ENCODE results near the gene GGTLC1.

The GGTLC1 gene

DNA sequence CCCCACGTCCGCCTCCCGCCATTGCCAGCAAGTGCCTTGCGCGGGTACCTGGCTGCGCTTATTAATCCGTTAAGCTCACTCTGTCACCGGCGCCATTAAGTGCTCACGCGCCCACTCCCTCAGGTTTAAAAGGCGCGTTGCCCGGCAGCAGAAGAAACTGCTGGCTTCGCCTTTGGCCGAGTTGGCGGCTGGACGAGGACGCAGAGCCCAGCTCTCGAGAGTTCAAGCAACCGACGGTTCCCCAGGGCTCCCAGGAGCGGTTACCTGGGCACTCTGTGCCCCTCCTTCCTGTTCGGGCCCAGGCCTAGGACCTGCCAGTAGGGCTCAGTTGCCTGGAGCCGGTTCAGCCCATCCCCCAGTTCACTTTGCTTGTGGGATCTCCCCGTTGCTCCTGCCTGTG lies at the start of gene GGTLC1:
TSS of gene GGTLC1 (minus strand) at position 219 of the 400 bp plus-strand sequence. CDS start 2,168 bp downstream, outside the sequence.
- DNase-seq (ENCODE audit: low read depth in 2 of 2, low spot score in 1 of 2), result no peak

DNA sequence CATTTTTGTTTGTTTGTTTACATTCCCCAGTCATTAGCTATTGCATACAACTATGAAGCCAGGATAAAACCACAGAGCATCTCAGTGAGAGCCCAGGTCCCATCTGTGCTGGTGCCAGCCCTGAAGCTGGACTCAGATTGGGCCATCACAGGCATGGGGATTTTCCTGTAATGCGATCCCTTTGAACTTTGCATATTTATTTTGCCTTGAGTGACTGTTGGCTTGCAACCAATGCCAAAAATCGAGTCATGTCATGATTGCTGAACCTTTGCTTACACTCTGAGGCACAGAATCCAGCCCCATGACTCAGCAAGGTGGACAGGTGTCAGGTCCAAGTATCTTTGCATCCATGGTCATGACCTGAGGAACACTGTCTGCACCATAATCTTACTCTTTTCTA lies 46.2 kb upstream of the GGTLC1 start:
- no peak for DNase-seq (ENCODE audit: low read depth in 2 of 2, low spot score in 1 of 2)

DNA sequence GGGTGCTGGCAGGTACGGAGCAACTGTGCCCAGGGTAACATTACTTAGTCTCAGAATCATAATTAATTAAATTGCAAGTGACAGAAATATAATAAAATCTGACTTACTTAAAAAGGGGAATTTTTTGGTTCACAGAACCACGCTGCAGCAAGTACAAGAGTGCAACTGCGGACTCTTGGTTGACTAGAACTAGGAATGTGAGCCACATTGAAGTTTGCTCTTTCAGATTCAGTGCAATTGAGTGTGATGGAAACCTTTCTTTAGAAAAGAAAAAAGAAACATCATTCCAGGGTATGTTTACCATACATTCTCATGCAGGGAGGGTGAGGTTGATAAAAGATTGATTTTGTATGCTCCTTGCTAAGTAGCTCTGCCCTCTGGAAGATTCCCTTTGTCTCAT lies 45.0 kb upstream of the GGTLC1 start:
- DNase-seq (ENCODE audit: low read depth in 2 of 2, low spot score in 1 of 2), result no peak

DNA sequence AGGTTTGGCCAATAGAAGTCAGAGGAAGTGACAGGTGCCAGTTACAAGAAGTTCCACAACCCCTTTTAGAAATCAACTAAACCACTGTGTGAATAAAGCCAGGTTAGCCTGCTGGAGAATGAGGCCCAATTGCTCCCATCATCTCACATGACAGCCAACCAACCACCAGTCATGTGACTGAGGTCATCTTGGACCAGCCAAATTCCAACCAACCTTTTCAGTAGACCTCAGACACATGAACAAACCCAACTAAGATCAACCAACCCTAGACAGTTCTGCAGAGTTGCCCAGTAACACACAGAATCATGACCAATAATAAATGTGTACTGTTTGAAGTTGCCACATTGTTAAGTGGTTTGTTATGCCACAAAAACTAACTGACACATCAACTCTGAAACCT lies 44.6 kb upstream of the GGTLC1 start:
- DNase-seq (ENCODE audit: low read depth in 2 of 2, low spot score in 1 of 2), result no peak

DNA sequence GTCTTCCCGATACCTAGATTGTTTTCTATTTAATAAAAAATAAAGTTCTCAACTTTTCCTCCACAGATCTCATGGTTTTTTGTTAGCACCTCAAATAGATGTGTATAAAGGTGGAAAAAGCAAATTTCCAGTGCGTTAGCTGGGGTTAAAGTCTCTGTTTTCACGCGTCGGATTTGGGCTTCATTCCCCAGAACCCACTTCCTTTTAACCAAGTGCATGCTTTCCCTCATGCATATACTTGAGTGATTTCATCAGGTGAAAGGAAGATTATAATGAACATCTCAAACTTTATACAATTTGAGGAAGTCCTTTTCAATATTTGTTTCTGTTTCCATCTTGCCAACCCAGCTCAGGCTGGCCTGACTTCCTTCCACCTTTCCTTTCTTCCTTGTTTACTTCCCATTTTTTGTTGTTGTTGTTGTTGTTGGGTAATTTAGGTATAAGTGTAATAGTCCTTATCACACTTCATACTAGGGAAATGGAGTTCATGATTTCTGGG lies 43.9 kb upstream of the GGTLC1 start:
- no peak for DNase-seq (ENCODE audit: low read depth in 2 of 2, low spot score in 1 of 2)

DNA sequence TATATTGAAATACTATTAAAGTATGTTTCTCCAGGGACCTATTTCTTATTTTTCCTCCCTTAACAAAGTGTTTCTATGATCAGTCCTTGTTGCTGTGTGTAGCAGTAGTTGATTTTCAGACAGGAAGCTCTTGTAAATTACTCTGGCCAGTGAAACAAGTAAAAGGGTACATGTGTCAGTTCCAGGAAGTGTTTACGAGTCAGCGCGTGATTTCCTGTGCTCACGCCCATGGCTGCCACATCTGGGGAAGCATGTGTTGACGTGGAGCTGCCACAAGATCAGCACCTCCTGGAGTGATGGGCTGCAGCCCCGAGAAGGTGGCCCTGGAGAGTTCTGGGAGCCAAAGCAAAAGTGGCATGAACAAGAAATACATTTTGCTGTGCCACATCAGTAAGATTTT lies 38.6 kb upstream of the GGTLC1 start:
- DNase-seq (ENCODE audit: low read depth in 2 of 2, low spot score in 1 of 2), result peak; percentile 30 to 66

DNA sequence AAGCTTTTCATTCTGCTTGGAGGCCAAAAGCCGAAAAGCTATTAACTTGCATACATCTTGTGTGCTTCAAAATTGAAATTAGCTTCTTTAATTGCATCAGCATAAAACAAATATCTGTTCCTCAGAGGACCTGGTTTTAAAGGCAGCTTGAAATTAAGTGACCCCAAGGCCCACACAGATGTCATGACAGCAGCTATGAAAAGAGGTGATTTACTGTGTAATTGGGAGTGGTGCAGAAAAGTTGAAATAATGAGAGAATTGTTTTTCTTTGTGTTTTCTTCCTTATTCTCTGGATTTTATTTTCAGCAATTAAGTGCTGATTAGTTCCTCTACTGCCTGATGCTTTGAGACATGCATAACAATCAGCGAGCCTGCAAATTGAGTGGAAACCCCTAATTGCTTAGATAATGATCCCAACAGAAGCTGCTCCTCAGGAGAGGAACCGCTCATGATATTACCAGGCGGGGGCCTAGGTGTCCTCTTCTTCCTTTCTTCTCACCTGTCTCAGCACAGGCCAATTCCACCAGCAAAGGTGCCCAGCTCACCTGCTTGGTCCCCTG lies 34.1 kb upstream of the GGTLC1 start:
- no peak for DNase-seq (ENCODE audit: low read depth in 2 of 2, low spot score in 1 of 2)

DNA sequence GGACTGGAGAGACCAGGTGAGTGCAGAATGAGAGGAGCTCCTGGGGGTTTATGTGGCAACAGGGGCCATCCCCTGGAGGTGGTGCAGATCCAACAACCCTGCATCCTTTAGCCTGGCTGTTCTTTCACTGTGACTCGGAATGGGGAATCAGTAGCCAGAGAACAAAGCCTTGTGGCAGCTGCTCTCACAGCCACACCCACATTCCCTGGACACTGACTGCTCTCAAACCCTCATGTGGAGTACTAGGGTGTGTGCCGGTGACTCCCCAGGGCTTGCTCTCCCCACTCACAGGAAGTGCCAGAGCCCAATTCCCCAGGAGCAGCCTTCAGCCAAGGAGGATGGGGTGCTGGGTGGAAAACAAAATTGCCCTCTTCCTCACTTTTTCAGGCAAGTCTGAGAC lies 30.2 kb upstream of the GGTLC1 start:
- no peak for DNase-seq (ENCODE audit: low read depth in 2 of 2, low spot score in 1 of 2)

DNA sequence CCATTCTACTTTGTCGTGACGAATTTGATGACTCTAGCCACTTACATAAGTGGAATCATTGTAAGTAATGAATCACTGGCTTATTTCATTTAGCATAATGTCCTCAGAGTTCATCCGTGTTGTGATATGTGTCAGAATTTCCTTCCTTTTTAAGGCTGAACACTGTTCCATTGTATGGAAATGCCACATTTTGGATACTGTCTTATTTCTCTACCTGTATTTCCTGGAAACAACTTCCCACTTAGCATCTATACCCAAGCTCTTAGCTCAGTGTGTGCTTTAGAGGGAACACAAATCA lies 28.8 kb upstream of the GGTLC1 start:
- DNase-seq (ENCODE audit: low read depth in 2 of 2, low spot score in 1 of 2), result no peak

DNA sequence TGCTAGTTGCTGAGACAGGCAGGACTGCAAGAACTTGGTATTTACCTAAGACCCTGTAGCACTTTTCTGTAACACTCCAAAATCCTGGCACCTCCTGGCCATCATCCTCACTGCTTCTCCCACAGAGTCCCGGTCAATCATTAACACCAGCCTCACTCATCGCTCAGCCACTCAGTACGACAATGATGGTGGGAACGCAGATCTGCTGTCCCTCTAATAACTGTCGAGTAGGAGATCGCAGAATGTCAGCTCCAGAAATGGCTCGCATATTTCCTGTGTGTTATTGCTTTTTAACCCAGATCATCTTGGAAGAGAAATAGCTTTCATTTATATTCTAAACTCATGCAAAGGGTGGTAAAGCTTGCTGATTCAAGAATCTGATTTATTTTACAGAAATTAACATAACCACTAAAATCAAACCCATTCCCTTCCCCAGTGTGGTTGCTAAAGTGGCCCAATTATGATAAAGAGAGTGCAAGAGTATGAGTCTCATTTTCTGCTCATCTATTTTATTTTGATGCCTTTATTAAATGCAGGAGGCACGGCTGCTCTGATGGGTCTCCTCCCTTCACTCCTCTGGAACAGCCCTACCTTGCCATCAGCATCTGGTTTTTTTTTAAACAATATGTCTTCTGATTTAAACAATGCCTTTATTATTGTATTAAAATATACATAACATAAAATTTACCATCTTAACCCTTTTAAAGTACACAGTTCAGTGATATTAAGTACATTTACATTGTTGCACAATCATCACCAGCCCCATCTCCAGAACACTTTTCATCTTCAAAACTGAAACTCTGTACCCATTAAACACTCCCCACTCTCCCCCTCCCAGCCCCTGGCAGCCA lies 28.3 kb upstream of the GGTLC1 start:
- no peak for DNase-seq (ENCODE audit: low read depth in 2 of 2, low spot score in 1 of 2)

DNA sequence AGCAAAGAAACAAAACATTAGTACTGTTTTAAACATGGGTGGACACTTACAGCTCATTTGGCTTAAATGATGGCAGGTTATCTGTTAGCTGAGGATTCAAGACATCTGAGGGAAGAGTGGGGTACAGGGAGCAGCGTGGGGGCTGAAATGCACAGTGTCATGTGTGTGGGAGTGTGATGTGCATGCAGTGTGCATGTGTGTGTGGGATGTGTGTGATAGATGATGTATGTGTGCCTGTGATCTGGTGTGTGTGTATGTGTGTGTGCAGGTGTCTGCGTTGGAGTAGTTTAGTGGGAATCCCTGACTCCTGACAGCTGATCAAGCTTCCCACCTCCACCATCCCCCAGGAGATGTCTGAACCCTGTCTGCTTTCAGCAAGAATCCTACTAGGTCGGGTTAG lies 25.4 kb upstream of the GGTLC1 start:
- no peak for DNase-seq (ENCODE audit: low read depth in 2 of 2, low spot score in 1 of 2)

DNA sequence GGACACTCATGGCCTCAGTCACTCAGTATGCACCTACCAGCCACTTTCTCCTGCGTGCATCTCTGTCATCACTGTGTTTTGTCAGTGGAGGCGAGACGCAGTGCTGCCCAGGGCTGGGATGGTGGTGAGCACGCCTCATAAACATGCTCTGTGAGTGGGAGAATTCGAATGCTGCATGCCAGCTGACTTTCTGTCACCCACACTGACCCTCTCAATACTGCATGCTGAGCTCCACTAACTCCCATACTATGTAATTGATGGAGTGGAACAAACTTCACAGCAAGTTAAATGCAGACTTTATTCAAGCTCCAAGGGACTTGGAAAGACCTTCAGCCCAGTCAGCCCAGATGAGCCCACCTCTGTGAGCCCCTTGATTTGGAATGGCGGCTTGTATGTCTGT lies 22.7 kb upstream of the GGTLC1 start:
- DNase-seq (ENCODE audit: low read depth in 2 of 2, low spot score in 1 of 2), result no peak

DNA sequence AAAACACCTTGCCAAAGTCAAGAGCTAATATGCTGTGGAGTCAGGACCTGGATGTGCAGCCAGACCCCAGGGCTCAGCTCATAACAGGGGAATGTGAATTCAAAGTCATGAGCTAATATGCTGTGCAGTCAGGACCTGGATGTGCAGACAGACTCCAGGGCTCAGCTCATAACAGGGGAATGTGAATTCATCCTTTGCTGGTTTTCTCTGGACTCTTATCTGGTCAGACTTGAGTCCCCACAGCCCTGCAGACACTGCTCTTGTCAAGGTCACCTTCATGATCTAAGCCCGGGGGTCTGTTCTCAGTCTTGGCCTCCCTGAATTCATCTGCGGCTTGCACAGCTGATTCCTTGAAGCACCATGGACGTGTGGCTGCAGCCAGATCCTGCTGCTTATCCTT lies 19.2 kb upstream of the GGTLC1 start:
- DNase-seq (ENCODE audit: low read depth in 2 of 2, low spot score in 1 of 2), result no peak

DNA sequence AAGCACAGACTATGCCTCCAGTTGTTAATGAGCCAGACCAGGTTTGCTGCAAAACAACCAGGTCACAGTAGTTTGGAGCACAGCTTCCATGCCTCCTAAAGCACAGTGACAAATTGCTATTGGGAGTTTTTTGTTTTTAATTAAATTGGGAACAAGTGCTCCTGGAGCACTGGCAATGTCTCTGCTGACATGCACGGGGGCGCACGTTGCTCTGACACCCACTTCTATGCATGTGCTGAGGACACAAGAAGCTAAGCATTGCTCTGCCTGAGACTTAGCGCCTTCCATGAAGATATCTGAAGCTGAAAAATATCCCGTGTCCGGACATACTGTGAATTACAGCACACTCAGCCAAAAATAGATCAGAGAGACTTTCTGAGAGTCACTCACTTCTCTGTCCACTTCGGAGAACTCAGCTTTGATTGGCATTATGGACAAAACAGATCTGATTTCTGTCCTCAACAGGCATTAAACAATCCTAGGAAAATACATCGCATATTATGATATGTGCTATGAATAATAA lies 18.6 kb upstream of the GGTLC1 start:
- no peak for DNase-seq (ENCODE audit: low read depth in 2 of 2, low spot score in 1 of 2)

DNA sequence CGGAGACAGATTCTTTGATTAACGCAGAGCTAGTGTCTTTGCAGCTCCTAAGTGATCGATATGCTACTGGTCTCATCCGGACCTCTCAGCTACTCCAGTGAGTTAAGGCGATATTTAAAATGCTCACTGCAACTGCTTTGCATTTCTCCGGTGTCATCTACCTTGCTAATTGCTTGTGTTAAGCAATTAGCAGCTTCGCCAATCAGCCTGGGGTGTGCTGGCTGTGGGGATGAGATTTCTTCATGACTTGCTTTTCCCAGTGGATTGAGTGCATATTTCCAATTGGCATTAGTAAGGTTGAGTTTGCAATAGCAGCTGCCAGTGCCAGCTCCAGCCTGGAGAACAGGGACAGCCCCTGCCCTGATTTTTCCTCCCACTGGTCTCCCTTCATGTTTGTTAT lies 18.0 kb upstream of the GGTLC1 start:
- DNase-seq (ENCODE audit: low read depth in 2 of 2, low spot score in 1 of 2), result no peak

DNA sequence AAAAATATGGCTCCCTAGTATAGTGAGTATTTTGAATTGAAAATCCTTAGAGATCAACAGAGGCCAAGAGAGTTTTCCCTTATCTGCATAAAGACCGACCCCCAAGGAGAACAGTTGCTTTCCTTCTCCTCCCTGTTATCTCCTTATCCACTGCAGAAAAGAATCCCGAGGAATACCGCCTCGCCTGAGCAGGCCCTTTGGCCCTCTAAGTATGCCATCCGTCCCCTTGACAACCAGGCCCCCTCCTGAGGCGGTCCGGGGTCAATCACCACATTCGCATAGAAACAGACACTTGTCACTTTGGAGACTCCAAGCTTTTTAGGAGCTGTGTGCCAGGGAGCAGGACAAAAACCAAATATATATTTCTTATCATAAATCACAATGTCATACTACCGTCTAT lies 15.9 kb upstream of the GGTLC1 start:
- no peak for DNase-seq (ENCODE audit: low read depth in 2 of 2, low spot score in 1 of 2)

DNA sequence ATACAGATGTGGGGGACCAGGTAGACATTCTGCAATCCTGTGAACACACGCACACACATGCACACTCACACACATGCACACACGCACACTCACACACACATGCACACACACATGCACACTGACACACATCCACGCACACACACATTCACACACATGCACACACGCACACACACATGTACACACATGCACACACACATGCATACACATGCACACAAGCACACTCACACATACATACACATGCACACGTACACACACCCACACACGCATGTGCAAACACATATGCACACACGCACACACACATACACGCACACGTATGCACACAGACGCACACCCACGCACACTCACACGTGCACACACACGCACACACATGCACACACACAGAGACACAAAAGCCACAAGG lies 14.3 kb upstream of the GGTLC1 start:
- DNase-seq (ENCODE audit: low read depth in 2 of 2, low spot score in 1 of 2), result no peak

DNA sequence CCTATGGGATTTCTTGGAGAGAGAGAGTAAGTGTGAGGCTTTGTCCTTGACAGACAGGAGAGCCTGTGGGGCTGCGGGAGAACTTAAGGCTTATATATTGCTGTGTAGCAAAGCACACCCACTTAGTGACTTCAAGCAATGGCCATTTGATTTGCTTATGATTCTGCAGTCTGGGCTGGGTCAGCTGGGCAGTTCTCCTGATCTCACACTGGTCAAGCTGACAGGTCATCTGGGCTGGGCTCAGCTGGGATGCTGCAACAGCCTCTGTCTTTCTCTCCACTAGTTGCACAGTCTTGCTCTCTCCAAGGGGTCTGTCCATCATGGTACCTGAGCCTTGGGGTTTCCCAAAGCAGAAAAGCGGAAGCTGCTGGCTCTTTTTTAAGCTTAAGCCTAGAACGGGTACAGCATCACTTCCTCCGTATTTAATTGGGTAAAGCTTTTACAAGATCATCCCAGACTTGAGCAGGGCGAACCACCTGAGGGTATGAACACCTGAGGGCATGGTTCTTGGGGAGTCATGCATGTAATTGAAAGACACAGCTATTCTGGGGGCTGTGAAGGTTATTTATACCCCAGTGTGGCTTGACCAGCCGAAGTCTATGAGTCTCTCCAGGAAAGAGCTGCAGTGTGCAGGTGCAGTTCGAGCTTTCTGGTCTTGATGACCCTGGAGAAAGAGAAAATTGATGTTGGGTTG lies 13.3 kb upstream of the GGTLC1 start:
- DNase-seq (ENCODE audit: low read depth in 2 of 2, low spot score in 1 of 2), result no peak

DNA sequence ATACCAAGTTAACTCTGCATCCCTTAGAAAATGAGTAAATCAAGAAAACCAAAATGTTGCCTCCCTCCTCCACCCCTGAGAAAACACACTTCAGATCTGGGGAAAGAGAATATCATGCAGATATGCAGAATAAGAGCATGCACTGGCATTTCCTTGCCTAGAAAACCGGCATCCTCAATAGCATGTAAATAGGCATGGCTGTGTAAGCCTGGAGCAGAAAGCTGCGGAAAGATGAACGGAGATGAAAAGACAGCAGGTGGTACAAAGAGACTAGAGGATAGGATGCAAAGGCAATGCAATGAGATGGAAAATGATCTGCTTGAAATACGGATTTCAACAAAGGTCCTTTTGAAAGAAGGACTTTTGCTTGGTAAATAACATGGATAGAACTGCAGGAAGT lies 10.3 kb upstream of the GGTLC1 start:
- DNase-seq (ENCODE audit: low read depth in 2 of 2, low spot score in 1 of 2), result no peak

DNA sequence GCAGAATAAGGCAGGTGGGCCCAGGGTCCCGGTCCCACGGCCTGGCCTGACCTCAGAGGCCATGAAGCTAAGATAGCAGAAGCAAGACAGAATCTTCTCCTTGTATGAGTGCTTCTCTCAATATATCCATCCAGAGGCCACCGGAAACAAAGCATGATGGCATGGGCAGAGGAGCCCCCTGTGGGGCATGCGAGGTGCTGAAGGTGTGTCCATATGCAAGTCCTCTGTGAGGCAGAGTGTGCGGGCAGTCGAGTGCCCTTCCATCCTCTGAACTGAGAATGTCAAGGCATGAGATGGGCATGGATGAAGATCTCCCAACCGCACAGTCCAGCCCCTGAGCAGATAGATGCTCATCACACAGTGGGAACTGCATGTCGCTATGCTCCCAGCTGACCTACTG lies 9.8 kb upstream of the GGTLC1 start:
- no peak for DNase-seq (ENCODE audit: low read depth in 2 of 2, low spot score in 1 of 2)

DNA sequence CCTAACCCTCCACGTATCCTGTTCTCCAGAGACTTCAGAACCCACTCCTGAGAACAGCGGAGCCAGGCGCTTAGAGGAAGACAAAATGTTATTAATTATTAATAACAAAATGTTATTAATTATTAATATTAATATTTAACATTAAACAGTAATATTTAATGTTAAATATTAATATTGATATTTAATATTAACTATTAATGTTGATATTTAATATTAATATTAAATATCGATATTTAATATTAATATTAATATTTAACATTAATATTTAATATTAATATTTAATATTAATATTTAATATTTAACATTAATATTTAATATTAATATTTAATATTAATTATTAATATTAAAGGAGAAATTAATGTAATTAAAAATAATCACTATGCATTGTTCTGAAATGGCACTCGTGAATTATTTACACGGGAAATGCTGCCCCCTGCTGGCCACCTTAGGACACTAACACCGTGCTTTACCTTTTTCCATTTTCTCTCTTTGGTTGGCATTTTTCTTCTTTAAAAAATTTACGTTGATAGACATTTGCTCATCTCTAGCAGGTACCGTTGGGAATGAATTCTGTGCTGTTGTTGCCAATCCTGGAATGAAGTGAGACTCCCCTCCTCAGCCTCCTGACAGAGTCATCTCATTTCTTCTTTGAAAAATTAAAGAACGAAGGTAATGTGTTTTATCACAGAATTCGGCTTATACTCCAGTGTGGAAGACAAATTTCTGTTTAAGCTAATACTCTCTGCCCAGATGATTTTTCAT lies 7.5 kb upstream of the GGTLC1 start:
- DNase-seq (ENCODE audit: low read depth in 2 of 2, low spot score in 1 of 2), result peak; percentile 13 to 33

Measured in stimulated activated CD8-positive, alpha-beta memory T cell treated with anti-CD3 and anti-CD28 coated beads, Interleukin-4, amount 100 ng/mL, for 4 hours (primary cell).